ENCODE data around the gene RORB.

RORB gene

DNA sequence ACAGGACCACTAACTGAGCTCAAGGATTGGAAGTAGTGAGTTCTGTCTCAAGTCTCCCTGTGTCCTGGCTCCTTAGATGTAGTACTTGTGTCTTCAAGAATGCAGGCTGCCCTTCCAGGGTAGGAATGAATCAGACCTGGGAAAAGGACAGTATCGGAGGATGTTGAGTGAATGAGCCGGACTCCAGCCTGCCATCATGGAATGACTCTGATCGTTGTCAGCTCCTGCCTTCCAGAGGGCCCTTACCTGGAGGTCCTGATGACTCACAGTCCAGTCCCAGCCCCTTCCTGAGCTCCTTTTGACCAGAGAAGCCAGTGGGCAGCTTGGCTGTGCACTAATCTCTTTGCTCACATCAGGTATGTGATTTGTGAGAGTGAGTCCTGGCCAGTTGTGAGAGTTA is 229.4 kb downstream of the RORB start:
- H3K27me3 ChIP-seq (ENCODE audit: insufficient read depth, poor library complexity, severe bottlenecking) = peaks cover 5% of the 10 kb centered on the region
- H3K27ac ChIP-seq (replicated peaks) = no peak overlapping the region
- no peak for DNase-seq (ENCODE audit: low read depth in 1 of 2, low spot score in 1 of 2)

GRCh38 chr9:74728176-74728575 is 231.0 kb downstream of the RORB start:
- no peak overlapping the region for H3K4me3 ChIP-seq (replicated peaks; ENCODE audit: insufficient read depth, low read length)
- TF ChIP-seq POLR2AphosphoS5 (IDR thresholded peaks at IDR 0.05; ENCODE audit: low read depth) (no peak), SPI1 (IDR thresholded peaks at IDR 0.05; ENCODE audit: borderline replicate concordance, low read depth) (no peak), GABPA (IDR thresholded peaks at IDR 0.05; ENCODE audit: low read depth) (no peak), CTCF (IDR thresholded peaks at IDR 0.05; ENCODE audit: insufficient read depth, low read length) (no peak)
- TF ChIP-seq, protein P1, sequence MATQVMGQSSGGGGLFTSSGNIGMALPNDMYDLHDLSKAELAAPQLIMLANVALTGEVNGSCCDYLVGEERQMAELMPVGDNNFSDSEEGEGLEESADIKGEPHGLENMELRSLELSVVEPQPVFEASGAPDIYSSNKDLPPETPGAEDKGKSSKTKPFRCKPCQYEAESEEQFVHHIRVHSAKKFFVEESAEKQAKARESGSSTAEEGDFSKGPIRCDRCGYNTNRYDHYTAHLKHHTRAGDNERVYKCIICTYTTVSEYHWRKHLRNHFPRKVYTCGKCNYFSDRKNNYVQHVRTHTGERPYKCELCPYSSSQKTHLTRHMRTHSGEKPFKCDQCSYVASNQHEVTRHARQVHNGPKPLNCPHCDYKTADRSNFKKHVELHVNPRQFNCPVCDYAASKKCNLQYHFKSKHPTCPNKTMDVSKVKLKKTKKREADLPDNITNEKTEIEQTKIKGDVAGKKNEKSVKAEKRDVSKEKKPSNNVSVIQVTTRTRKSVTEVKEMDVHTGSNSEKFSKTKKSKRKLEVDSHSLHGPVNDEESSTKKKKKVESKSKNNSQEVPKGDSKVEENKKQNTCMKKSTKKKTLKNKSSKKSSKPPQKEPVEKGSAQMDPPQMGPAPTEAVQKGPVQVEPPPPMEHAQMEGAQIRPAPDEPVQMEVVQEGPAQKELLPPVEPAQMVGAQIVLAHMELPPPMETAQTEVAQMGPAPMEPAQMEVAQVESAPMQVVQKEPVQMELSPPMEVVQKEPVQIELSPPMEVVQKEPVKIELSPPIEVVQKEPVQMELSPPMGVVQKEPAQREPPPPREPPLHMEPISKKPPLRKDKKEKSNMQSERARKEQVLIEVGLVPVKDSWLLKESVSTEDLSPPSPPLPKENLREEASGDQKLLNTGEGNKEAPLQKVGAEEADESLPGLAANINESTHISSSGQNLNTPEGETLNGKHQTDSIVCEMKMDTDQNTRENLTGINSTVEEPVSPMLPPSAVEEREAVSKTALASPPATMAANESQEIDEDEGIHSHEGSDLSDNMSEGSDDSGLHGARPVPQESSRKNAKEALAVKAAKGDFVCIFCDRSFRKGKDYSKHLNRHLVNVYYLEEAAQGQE (IDR thresholded peaks at IDR 0.05; ENCODE audit: insufficient replicate concordance, low read depth) = no peak
- peaks cover 6% of the 10 kb centered on the region for H3K27me3 ChIP-seq (ENCODE audit: insufficient read depth, poor library complexity, severe bottlenecking)
- no peak overlapping the region for H3K27ac ChIP-seq (replicated peaks)
- no peak for DNase-seq (ENCODE audit: low read depth in 1 of 2, low spot score in 1 of 2)

More for the DNA sequence above, 229.4 kb downstream of the RORB start:
- TF ChIP-seq, protein P1 (IDR thresholded peaks at IDR 0.05; ENCODE audit: insufficient replicate concordance, low read depth) = no peak
- no peak for TF ChIP-seq GABPA (IDR thresholded peaks at IDR 0.05; ENCODE audit: low read depth)
- no peak for TF ChIP-seq POLR2AphosphoS5 (IDR thresholded peaks at IDR 0.05; ENCODE audit: low read depth)
- TF ChIP-seq CTCF (IDR thresholded peaks at IDR 0.05; ENCODE audit: insufficient read depth, low read length) = no peak
- no peak for TF ChIP-seq SPI1 (IDR thresholded peaks at IDR 0.05; ENCODE audit: borderline replicate concordance, low read depth)
- H3K4me3 ChIP-seq (replicated peaks; ENCODE audit: insufficient read depth, low read length) = no peak overlapping the region

GRCh38 chr9:74729136-74729695 is 232.1 kb downstream of the RORB start:
- Histone ChIP-seq H3K27me3 (ENCODE audit: insufficient read depth, poor library complexity, severe bottlenecking) (peaks cover 6% of the 10 kb centered on the region), H3K27ac (replicated peaks) (no peak overlapping the region), H3K4me3 (replicated peaks; ENCODE audit: insufficient read depth, low read length) (no peak overlapping the region)
- DNase-seq (ENCODE audit: low read depth in 1 of 2, low spot score in 1 of 2) = no peak
- TF ChIP-seq SPI1 (IDR thresholded peaks at IDR 0.05; ENCODE audit: borderline replicate concordance, low read depth) (no peak), CTCF (IDR thresholded peaks at IDR 0.05; ENCODE audit: insufficient read depth, low read length) (no peak), GABPA (IDR thresholded peaks at IDR 0.05; ENCODE audit: low read depth) (no peak), POLR2AphosphoS5 (IDR thresholded peaks at IDR 0.05; ENCODE audit: low read depth) (no peak)
- TF ChIP-seq, protein P1 (IDR thresholded peaks at IDR 0.05; ENCODE audit: insufficient replicate concordance, low read depth) = no peak
